Upper lobe of left lung (tissue), 4 donors: ENCODE results near the gene C1orf226.

ENCODE experiments used
- EP300 ChIP-seq, 4 donors: sonication (generic); formaldehyde crosslinking; IDR thresholded peaks; one replicate each; pipeline ENCODE4 v1.5.1; 2017; ENCODE audit warnings: antibody characterized with exemption in 4 of 4, control low read depth in 2 of 4
- POLR2A ChIP-seq, 4 donors: fragments of 450-650 bp; IDR thresholded peaks; one replicate each; pipeline ENCODE4 v1.5.1; 2016 to 2017; ENCODE audit warnings: antibody characterized with exemption in 4 of 4, mild to moderate bottlenecking in 2 of 4
- TF ChIP-seq, protein P1 (sequence below), 6 experiments: fragments of 450-650 bp in 4 of 6; fragments of 200-600 bp in 2 of 6; sonication (generic) in 2 of 6; IDR thresholded peaks; one replicate each; pipeline ENCODE4 v1.5.1; 2016 to 2019; ENCODE audit warnings: antibody characterized with exemption in 6 of 6

DNA sequence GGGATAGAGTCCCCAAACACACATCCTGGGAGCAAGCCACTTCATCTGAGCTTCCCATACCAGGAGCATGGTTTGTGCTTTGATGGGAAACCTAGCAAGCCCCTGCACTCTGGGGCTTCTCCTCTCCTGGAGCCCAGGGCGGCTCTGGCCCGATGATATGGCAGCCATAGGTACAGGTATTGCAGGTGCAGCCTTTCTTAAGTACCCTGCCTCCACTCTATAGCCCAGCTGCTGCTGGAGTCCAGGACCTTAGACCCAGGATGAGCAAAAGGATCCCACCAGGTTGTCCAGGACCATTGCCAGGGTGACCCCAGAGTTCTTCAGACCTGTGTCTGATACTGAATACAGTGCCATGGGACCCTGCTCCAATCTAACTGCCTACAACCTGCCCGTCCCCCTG is 4.2 kb downstream of the C1orf226 start:
- TF ChIP-seq, protein P1, sequence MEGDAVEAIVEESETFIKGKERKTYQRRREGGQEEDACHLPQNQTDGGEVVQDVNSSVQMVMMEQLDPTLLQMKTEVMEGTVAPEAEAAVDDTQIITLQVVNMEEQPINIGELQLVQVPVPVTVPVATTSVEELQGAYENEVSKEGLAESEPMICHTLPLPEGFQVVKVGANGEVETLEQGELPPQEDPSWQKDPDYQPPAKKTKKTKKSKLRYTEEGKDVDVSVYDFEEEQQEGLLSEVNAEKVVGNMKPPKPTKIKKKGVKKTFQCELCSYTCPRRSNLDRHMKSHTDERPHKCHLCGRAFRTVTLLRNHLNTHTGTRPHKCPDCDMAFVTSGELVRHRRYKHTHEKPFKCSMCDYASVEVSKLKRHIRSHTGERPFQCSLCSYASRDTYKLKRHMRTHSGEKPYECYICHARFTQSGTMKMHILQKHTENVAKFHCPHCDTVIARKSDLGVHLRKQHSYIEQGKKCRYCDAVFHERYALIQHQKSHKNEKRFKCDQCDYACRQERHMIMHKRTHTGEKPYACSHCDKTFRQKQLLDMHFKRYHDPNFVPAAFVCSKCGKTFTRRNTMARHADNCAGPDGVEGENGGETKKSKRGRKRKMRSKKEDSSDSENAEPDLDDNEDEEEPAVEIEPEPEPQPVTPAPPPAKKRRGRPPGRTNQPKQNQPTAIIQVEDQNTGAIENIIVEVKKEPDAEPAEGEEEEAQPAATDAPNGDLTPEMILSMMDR (IDR thresholded peaks at IDR 0.05), result no peak
- no peak for TF ChIP-seq POLR2A (IDR thresholded peaks at IDR 0.05)
- TF ChIP-seq EP300 (IDR thresholded peaks at IDR 0.05), result no peak
